B cell (primary cell): ENCODE results near the gene TSPAN5. TPM values are rescaled to one million over a fixed set of nuclear protein-coding genes. Genes with fewer than 3 reads are reported as not detected.

Experiments used
- ATAC-seq: fragments of 200-7000 bp; cut with Tn5 transposase; one replicate; pipeline ENCODE4 v1.10.0; 2021; ENCODE audit warnings: low read depth, mild to moderate bottlenecking, moderate number of reproducible peaks, moderate library complexity
- CTCF ChIA-PET: fragments of 350-600 bp; sonication (Branson Sonifier 250); formaldehyde crosslinking; loops from one replicate; lab custom pipeline; 2021; ENCODE audit warnings: antibody characterized with exemption, inconsistent platforms; lab: Charles Lee
- POLR2A ChIA-PET: fragments of 350-600 bp; sonication (Branson Sonifier 250); formaldehyde crosslinking; loops from one replicate; lab custom pipeline; 2021; ENCODE audit warnings: antibody characterized with exemption; lab: Charles Lee
- DNase-seq: peaks from one replicate; pipeline ENCODE4 v3.0.0; 2013
- H2AFZ ChIP-seq: 2 replicates; pipeline ENCODE4 v1.6.1; 2012; ENCODE audit warnings: mild to moderate bottlenecking, low read depth, low read length; ENCODE audit not compliant: insufficient read depth, poor library complexity, severe bottlenecking
- H3K27ac ChIP-seq, 2 donors: 1 replicate in 1 of 2; 2 replicates in 1 of 2; pipeline ENCODE4 v1.5.1; 2012 to 2013; ENCODE audit warnings: low read length in 2 of 2, mild to moderate bottlenecking in 2 of 2, moderate library complexity in 1 of 2
- H3K27me3 ChIP-seq, 4 experiments: fragments of 200-600 bp in 1 of 4; sonication (generic) in 1 of 4; replicated peaks in 1 of 4; 1 replicate in 2 of 4; 2 replicates in 2 of 4; pipeline versions ENCODE4 v1.6.1 to v1.7.0; 2013 to 2016; ENCODE audit warnings: low read length in 3 of 4, mild to moderate bottlenecking in 2 of 4, mixed read lengths in 1 of 4, moderate library complexity in 1 of 4; ENCODE audit not compliant: insufficient read depth in 4 of 4, control insufficient read depth in 3 of 4; ENCODE audit errors: control extremely low read depth in 1 of 4
- H3K36me3 ChIP-seq, 2 experiments: replicated peaks in 1 of 2; 1 replicate in 1 of 2; 2 replicates in 1 of 2; pipeline versions ENCODE4 v1.6.1 to v1.7.1; 2013; ENCODE audit warnings: low read length in 1 of 2; ENCODE audit not compliant: insufficient read depth in 2 of 2, control insufficient read depth in 1 of 2; ENCODE audit errors: control extremely low read depth in 1 of 2, extremely low read depth in 1 of 2
- H3K4me1 ChIP-seq, 2 donors: fragments of 200-600 bp in 1 of 2; sonication (generic) in 1 of 2; 1 replicate in 1 of 2; 2 replicates in 1 of 2; pipeline versions ENCODE4 v1.5.1 to v1.6.1; 2013 to 2017; ENCODE audit warnings: low read length in 2 of 2; ENCODE audit not compliant: control insufficient read depth in 2 of 2, insufficient read depth in 2 of 2
- H3K4me2 ChIP-seq: replicated peaks from 2 replicates; pipeline ENCODE3; 2012; ENCODE audit warnings: mild to moderate bottlenecking, low read depth, low read length; ENCODE audit not compliant: poor library complexity, severe bottlenecking
- H3K4me3 ChIP-seq, 5 experiments: fragments of 200-600 bp in 1 of 5; sonication (generic) in 1 of 5; 1 replicate in 3 of 5; 2 replicates in 2 of 5; pipeline versions ENCODE4 v1.5.1 to v1.7.0; 2011 to 2016; ENCODE audit warnings: low read length in 4 of 5, mild to moderate bottlenecking in 4 of 5, low read depth in 2 of 5, control low read depth in 1 of 5, moderate library complexity in 1 of 5; ENCODE audit not compliant: insufficient read depth in 1 of 5; ENCODE audit errors: control extremely low read depth in 1 of 5, extremely low read depth in 1 of 5
- H3K79me2 ChIP-seq: fragments of 200-600 bp; sonication (generic); one replicate; pipeline ENCODE4 v1.6.0; 2016; ENCODE audit warnings: low read length; ENCODE audit not compliant: control insufficient read depth, insufficient read depth
- H3K9ac ChIP-seq: fragments of 200-600 bp; sonication (generic); 2 replicates; pipeline ENCODE4 v1.6.1; 2017; ENCODE audit warnings: mild to moderate bottlenecking, low read length, moderate library complexity
- H3K9me3 ChIP-seq, 3 donors: one replicate each; pipeline versions ENCODE4 v1.6.1 to v1.7.1; 2013; ENCODE audit warnings: low read length in 2 of 3; ENCODE audit not compliant: control insufficient read depth in 2 of 3, insufficient read depth in 1 of 3; ENCODE audit errors: control extremely low read depth in 1 of 3
- H4K20me1 ChIP-seq: 2 replicates; pipeline ENCODE4 v1.6.0; 2012; ENCODE audit warnings: mild to moderate bottlenecking, low read length; ENCODE audit not compliant: insufficient read depth, control insufficient read depth, poor library complexity, severe bottlenecking
- H3K27ac Mint-ChIP-seq: one replicate; pipeline ENCODE4 v1.8.0; 2021; ENCODE audit warnings: mixed read lengths
- H3K27me3 Mint-ChIP-seq: one replicate; pipeline ENCODE4 v1.8.0; 2021; ENCODE audit warnings: mixed read lengths
- H3K4me1 Mint-ChIP-seq: one replicate; pipeline ENCODE4 v1.8.0; 2021; ENCODE audit warnings: mixed read lengths
- H3K4me3 Mint-ChIP-seq: one replicate; pipeline ENCODE4 v1.8.0; 2021; ENCODE audit warnings: mixed read lengths
- H3K9me3 Mint-ChIP-seq: one replicate; pipeline ENCODE4 v1.8.0; 2022; ENCODE audit warnings: mixed read lengths; ENCODE audit not compliant: insufficient read depth
- CTCF ChIP-seq: fragments of 200-600 bp; IDR thresholded peaks from one replicate; pipeline ENCODE4 v1.8.0; 2022; ENCODE audit warnings: antibody characterized with exemption, mild to moderate bottlenecking
- EZH2 ChIP-seq: IDR thresholded peaks from 2 replicates; pipeline ENCODE4 v1.6.1; 2012; ENCODE audit warnings: borderline replicate concordance, low read depth, mild to moderate bottlenecking, moderate library complexity, low read length; ENCODE audit not compliant: insufficient read depth, poor library complexity, severe bottlenecking
- WGBS: methylation state at CpG from one replicate; pipeline ENCODE4 v1.1.5; 2013; ENCODE audit warnings: missing lambda C conversion rate; ENCODE audit not compliant: insufficient coverage; 5-methylcytosine and 5-hydroxymethylcytosine counted together
- intact Hi-C: fragments of 100-400 bp; cut with micrococcal nuclease; formaldehyde crosslinking; loops from one replicate; pipeline ENCODE4 v1.10.0; 2022
- polyA plus RNA-seq: library from polyadenylated mRNA; depleted of rRNA; stranded (reverse); fragments of >200 nt; gene quantifications from 2 replicates; pipeline ENCODE4 v1.2.3, GENCODE V29; 2012
- total RNA-seq, 2 donors: library from RNA; stranded (reverse); fragments of 120-200 nt in 1 of 2; gene quantifications; 1 replicate in 1 of 2; 2 replicates in 1 of 2; pipeline versions ENCODE4 v1.2.3 to v1.2.4, GENCODE V29; 2013 to 2022

Gene TSPAN5
- total and polyA plus RNA-seq, 2 donors (not counting 1 experiment from before 2014, with no cell fraction given), result 2.6 to 5.3 TPM

DNA sequence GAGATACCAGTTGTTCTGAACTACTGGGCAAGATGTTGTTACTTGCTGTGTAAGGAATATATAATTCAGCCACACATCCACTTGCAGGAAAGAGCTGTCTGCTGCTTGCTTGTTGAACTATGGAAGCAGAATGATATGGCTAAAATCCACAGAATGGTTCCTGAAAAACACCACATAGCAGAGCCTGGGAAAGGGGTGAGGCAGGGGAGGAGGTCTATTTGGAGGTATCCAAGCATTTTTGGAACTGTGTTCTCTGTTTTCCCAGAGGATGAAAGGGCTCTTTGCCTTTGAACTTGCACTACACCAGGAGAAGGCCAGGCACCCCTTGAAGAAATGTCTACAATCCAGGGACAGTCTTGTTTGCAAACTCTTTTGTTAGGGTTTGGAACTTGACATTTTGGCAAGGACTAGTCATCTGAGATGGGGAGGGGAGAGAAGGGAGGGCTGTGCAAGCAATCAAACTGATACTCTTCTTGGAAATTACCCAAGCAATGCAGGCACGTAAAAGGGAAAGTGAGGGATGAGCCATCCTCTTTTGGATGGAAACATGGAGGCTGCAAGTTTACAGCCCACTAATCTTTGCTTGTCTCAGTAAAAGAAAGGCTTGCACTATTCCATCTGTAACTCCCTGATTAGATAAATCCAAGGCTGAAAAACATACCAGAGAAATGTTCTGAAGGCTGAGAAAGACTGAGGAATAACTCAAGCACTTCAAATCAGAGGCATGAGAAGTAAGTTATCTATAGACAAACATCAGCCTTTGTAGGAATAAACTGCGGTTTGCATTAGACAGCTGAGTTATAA, 141.0 kb downstream of the TSPAN5 start:
- TF ChIP-seq EZH2 (no peak), CTCF (no peak)
- ATAC-seq (no peak), DNase-seq (no peak)
- no peaks in the 10 kb centered on the region for H4K20me1 ChIP-seq
- H3K36me3 ChIP-seq, result peaks cover 0 to 2% of the 10 kb centered on the region in 2 experiments
- H3K9ac ChIP-seq, result no peak overlapping the region
- H3K27ac Mint-ChIP-seq, result no peak overlapping the region
- ChIA-PET POLR2A (interaction anchor here (0.7 kb wide), 1 partner anchor 412 kb away, joined by 6 read pairs; the partner anchor contains the start of gene EIF4E), CTCF (interaction anchor here (0.7 kb wide), 1 partner anchor 499 kb away, joined by 3 read pairs; no protein-coding TSS in a partner anchor)
- no peaks in the 10 kb centered on the region for H3K27me3 Mint-ChIP-seq
- H3K27me3 ChIP-seq, result no peaks in the 10 kb centered on the region
- H3K79me2 ChIP-seq, result no peaks in the 10 kb centered on the region
- H3K4me2 ChIP-seq, result no peak overlapping the region
- peaks cover 18 to 22% of the 10 kb centered on the region in 2 donors for H3K4me1 ChIP-seq
- no peak overlapping the region for H3K4me3 ChIP-seq
- H3K27ac ChIP-seq, result no peak overlapping the region
- H3K4me1 Mint-ChIP-seq, result peaks cover 20% of the 10 kb centered on the region
- H3K9me3 ChIP-seq, result peaks cover 0 to 5% (median 5%) of the 10 kb centered on the region in 3 donors
- no peak overlapping the region for H2AFZ ChIP-seq
- H3K9me3 Mint-ChIP-seq, result no peaks in the 10 kb centered on the region
- H3K4me3 Mint-ChIP-seq, result no peak overlapping the region
- intact Hi-C loops, result no loop called here
- WGBS, result no CpG with 5 or more reads among the region's 2 CpGs
